DOHH2 (cell line): Measurements from ENCODE around the gene PTPN18.
A peak's percentile ranks its signal among the peaks of the same experiment; 100 is the strongest.

Source experiments
- H3F3A ChIP-seq: fragments of 200-600 bp; sonication (generic), shearing (Covaris generic); 2 replicates; pipeline ENCODE4 v1.6.0; 2016; ENCODE audit warnings: antibody characterized with exemption, mild to moderate bottlenecking; ENCODE audit not compliant: control insufficient read depth, insufficient read depth
- H3K27ac ChIP-seq: fragments of 200-600 bp; sonication (generic); 2 replicates; pipeline ENCODE4 v1.5.1; 2014; ENCODE audit warnings: low read depth, mild to moderate bottlenecking, low read length, moderate library complexity
- H3K27me3 ChIP-seq: fragments of 200-600 bp; sonication (generic); 2 replicates; pipeline ENCODE4 v1.6.1; 2014; ENCODE audit warnings: mild to moderate bottlenecking, low read length, mixed read lengths; ENCODE audit not compliant: control insufficient read depth
- H3K36me3 ChIP-seq: fragments of 200-600 bp; sonication (generic); 2 replicates; pipeline ENCODE4 v1.6.1; 2014; ENCODE audit warnings: mild to moderate bottlenecking, low read length, moderate library complexity, mixed read lengths; ENCODE audit not compliant: control insufficient read depth
- H3K4me1 ChIP-seq: fragments of 200-600 bp; sonication (generic); 2 replicates; pipeline ENCODE4 v1.6.1; 2014; ENCODE audit warnings: mild to moderate bottlenecking, low read length, mixed read lengths; ENCODE audit not compliant: control insufficient read depth
- H3K4me2 ChIP-seq: fragments of 200-600 bp; sonication (generic); 2 replicates; pipeline ENCODE4 v1.6.0; 2014; ENCODE audit warnings: mild to moderate bottlenecking, low read length, moderate library complexity
- H3K4me3 ChIP-seq: fragments of 200-600 bp; sonication (generic); 2 replicates; pipeline ENCODE4 v1.5.1; 2014; ENCODE audit warnings: mild to moderate bottlenecking, low read length, mixed read lengths
- H3K79me2 ChIP-seq: fragments of 200-600 bp; sonication (generic); 2 replicates; pipeline ENCODE4 v1.6.1; 2014; ENCODE audit warnings: mild to moderate bottlenecking, low read length, mixed read lengths; ENCODE audit not compliant: control insufficient read depth
- H3K9me2 ChIP-seq: fragments of 200-600 bp; sonication (generic); replicated peaks from 2 replicates; pipeline ENCODE4 v1.6.1; 2014; ENCODE audit warnings: mild to moderate bottlenecking, low read length, mixed read lengths; ENCODE audit not compliant: control insufficient read depth
- H3K9me3 ChIP-seq: fragments of 200-600 bp; sonication (generic); 2 replicates; pipeline ENCODE4 v1.6.1; 2014; ENCODE audit warnings: antibody characterized with exemption, low read length, mixed read lengths; ENCODE audit not compliant: control insufficient read depth, insufficient read depth
- H4K20me1 ChIP-seq: fragments of 200-600 bp; sonication (generic); 2 replicates; pipeline ENCODE4 v1.6.0; 2014; ENCODE audit warnings: low read depth, mild to moderate bottlenecking, antibody characterized with exemption, low read length, moderate library complexity; ENCODE audit not compliant: control insufficient read depth, insufficient read depth
- EZH2phosphoT487 ChIP-seq: fragments of 200-600 bp; sonication (generic); IDR thresholded peaks from 2 replicates; pipeline ENCODE4 v1.6.1; 2017; ENCODE audit warnings: borderline replicate concordance, mild to moderate bottlenecking, antibody characterized with exemption, low read length, moderate library complexity, mixed read lengths
- TF ChIP-seq, protein P1 (sequence below): fragments of 200-600 bp; sonication (generic); IDR thresholded peaks from one replicate; pipeline ENCODE4 v1.5.1; 2014; ENCODE audit warnings: antibody characterized with exemption, mild to moderate bottlenecking, low read depth, low read length; ENCODE audit not compliant: poor library complexity, severe bottlenecking

The PTPN18 gene

DNA sequence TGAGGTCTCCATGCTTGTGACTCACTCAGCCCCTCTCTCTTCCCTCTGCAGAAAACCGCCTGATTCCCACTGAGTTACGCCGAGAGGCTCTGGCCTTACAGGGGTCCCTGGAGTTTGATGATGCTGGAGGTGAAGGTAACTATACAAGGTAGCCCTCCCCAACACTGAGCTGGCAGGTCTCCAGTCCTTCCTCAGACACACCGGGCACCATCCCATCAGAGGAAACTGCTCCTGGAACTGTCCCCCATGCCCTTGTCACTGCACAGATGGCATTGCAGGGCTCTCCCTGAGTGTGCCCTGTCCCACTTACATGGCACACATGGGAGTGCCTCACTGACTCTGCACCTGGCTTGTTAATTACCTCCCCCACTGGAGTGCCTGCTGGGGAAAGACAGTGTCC lies 11.3 kb upstream of the PTPN18 start:
- H3K9me3 ChIP-seq = no peaks in the 10 kb centered on the region

DNA sequence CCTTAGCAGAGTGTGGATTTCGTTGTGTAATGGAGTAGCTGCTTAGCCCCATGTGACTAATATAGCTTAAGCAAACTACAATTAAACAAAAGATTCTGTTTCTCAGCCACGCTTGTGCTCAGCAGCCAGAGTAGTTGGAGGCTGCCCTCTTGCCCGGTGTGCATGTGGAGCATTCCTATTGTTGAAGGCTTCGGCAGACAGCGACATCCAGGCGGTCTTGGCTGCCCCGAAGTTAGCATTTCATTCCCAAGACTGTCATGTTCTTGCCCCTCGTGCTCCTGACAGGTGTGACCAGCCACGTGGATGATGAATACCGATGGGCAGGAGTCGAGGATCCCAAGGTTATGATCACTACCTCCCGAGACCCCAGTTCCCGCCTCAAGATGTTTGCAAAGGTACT lies 10.8 kb upstream of the PTPN18 start:
- Histone ChIP-seq H3K79me2 (peaks cover 91% of the 10 kb centered on the region), H3K27me3 (no peaks in the 10 kb centered on the region), H3K4me2 (peak overlapping the region; percentile 97), H3K27ac (peak overlapping the region; percentile 99), H3K4me1 (peaks cover 71% of the 10 kb centered on the region), H3K9me3 (no peaks in the 10 kb centered on the region), H3K9me2 (no peaks in the 10 kb centered on the region), H3F3A (peaks cover 65% of the 10 kb centered on the region), H4K20me1 (no peaks in the 10 kb centered on the region), H3K36me3 (peaks cover 87% of the 10 kb centered on the region), H3K4me3 (peak overlapping the region; percentile 86)
- no peak for TF ChIP-seq EZH2phosphoT487

More for the DNA sequence above, 11.3 kb upstream of the PTPN18 start:
- H3F3A ChIP-seq = peaks cover 62% of the 10 kb centered on the region
- H3K4me3 ChIP-seq = peak overlapping the region; percentile 86
- H3K4me2 ChIP-seq = peak overlapping the region; percentile 97
- H3K9me2 ChIP-seq = no peaks in the 10 kb centered on the region
- H3K79me2 ChIP-seq = peaks cover 92% of the 10 kb centered on the region
- peaks cover 73% of the 10 kb centered on the region for H3K4me1 ChIP-seq
- peaks cover 90% of the 10 kb centered on the region for H3K36me3 ChIP-seq
- no peak for TF ChIP-seq EZH2phosphoT487
- TF ChIP-seq, protein P1, sequence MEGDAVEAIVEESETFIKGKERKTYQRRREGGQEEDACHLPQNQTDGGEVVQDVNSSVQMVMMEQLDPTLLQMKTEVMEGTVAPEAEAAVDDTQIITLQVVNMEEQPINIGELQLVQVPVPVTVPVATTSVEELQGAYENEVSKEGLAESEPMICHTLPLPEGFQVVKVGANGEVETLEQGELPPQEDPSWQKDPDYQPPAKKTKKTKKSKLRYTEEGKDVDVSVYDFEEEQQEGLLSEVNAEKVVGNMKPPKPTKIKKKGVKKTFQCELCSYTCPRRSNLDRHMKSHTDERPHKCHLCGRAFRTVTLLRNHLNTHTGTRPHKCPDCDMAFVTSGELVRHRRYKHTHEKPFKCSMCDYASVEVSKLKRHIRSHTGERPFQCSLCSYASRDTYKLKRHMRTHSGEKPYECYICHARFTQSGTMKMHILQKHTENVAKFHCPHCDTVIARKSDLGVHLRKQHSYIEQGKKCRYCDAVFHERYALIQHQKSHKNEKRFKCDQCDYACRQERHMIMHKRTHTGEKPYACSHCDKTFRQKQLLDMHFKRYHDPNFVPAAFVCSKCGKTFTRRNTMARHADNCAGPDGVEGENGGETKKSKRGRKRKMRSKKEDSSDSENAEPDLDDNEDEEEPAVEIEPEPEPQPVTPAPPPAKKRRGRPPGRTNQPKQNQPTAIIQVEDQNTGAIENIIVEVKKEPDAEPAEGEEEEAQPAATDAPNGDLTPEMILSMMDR = no peak
- no peaks in the 10 kb centered on the region for H3K27me3 ChIP-seq
- H3K27ac ChIP-seq = peak overlapping the region; percentile 99
- H4K20me1 ChIP-seq = no peaks in the 10 kb centered on the region

DNA sequence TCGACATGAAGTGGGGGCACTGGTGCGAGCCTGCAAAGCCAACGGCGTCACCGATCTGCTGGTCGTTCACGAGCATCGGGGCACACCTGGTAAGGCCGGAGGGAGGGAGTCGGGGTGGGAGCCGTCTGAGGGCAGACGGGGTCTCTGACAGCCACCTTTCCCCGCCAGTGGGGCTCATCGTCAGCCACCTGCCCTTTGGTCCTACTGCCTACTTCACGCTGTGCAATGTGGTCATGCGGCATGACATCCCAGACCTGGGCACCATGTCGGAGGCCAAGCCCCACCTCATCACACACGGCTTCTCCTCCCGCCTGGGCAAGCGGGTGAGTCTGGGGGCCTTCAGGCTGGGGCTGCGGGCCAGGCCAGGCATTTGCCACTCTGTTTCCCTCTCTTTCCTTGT lies 10.2 kb upstream of the PTPN18 start:
- Histone ChIP-seq H3F3A (peaks cover 71% of the 10 kb centered on the region), H3K9me2 (no peaks in the 10 kb centered on the region), H3K4me3 (peak overlapping the region; percentile 86), H3K36me3 (peaks cover 86% of the 10 kb centered on the region), H3K9me3 (no peaks in the 10 kb centered on the region), H3K4me1 (peaks cover 71% of the 10 kb centered on the region), H3K27me3 (no peaks in the 10 kb centered on the region), H4K20me1 (no peaks in the 10 kb centered on the region), H3K79me2 (peaks cover 90% of the 10 kb centered on the region), H3K27ac (peak overlapping the region; percentile 99), H3K4me2 (peak overlapping the region; percentile 97)
- TF ChIP-seq, protein P1 = no peak
- TF ChIP-seq EZH2phosphoT487 = no peak

DNA sequence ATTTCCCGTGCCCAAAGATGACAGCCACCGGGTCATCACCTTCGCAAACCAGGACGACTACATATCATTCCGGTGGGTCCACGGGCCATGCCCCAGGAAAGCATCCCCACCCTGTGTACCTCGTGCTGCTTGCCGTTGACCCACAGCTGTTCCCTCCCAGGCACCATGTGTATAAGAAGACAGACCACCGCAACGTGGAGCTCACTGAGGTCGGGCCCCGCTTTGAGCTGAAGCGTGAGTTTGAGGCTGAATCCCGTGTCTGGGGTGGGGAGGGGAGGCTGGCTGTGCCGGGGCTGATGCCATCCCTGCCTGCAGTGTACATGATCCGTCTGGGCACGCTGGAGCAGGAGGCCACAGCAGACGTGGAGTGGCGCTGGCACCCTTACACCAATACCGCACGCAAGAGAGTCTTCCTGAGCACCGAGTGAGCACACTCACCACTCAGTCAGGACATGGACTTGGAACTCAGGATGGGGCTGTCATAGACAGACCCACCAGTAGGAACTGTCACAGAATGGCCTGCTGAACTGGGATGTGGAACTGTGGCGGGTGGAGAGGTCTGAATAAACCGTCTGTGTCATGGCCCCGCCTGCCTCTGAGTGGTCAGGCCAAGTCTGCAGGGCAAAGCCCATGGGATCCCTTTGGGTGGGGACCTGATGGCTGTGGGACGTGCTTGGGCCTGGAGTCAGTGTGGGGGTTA lies 9.7 kb upstream of the PTPN18 start:
- H3K9me2 ChIP-seq = no peaks in the 10 kb centered on the region
- H3K27me3 ChIP-seq = no peaks in the 10 kb centered on the region
- H3K4me3 ChIP-seq = peak overlapping the region; percentile 86
- TF ChIP-seq, protein P1 = no peak
- no peak for TF ChIP-seq EZH2phosphoT487
- peaks cover 88% of the 10 kb centered on the region for H3K79me2 ChIP-seq
- peaks cover 83% of the 10 kb centered on the region for H3K36me3 ChIP-seq
- H3K4me1 ChIP-seq = peaks cover 71% of the 10 kb centered on the region
- no peaks in the 10 kb centered on the region for H4K20me1 ChIP-seq
- H3K27ac ChIP-seq = peak overlapping the region; percentile 99
- H3F3A ChIP-seq = peaks cover 75% of the 10 kb centered on the region
- H3K9me3 ChIP-seq = no peaks in the 10 kb centered on the region
- H3K4me2 ChIP-seq = peak overlapping the region; percentile 97
